PC-3 (cell line): ENCODE results near the gene MSI1. TPM values are rescaled to one million over a fixed set of nuclear protein-coding genes. Genes with fewer than 3 reads are reported as not detected.
A peak's percentile ranks its signal among the peaks of the same experiment; 100 is the strongest.

Source experiments
- ATAC-seq: fragments of 200-7000 bp; cut with Tn5 transposase; 2 replicates; pipeline ENCODE4 v1.9.1; 2020; ENCODE audit warnings: mild to moderate bottlenecking, moderate library complexity
- BruUV-seq: library from RNA; stranded (reverse); fragments of 400-500 nt; replicated peaks from 2 replicates; lab custom pipeline; 2021; lab: Mats Ljungman, UMichigan
- CTCF ChIA-PET: fragments of 300-600 bp; sonication (Branson Sonifier 250); formaldehyde crosslinking; loops from one replicate; lab custom pipeline; 2022; ENCODE audit warnings: antibody characterized with exemption; lab: Charles Lee
- POLR2A ChIA-PET: fragments of 300-600 bp; sonication (Branson Sonifier 250); formaldehyde crosslinking; loops from one replicate; lab custom pipeline; 2022; ENCODE audit warnings: antibody characterized with exemption; ENCODE audit not compliant: unreplicated experiment; lab: Charles Lee
- DNase-seq: peaks from one replicate; pipeline ENCODE4 v3.0.0-alpha.2; 2015
- H2AFZ ChIP-seq: fragments of 300-600 bp; sonication (generic); 2 replicates; pipeline ENCODE4 v1.6.0; 2016; ENCODE audit warnings: antibody characterized with exemption, low read length
- H3F3A ChIP-seq: fragments of 300-600 bp; sonication (generic); one replicate; pipeline ENCODE4 v1.6.0; 2017; ENCODE audit warnings: antibody characterized with exemption, low read length, control low read depth, mild to moderate bottlenecking; ENCODE audit not compliant: unreplicated experiment
- H3K27ac ChIP-seq: fragments of 300-600 bp; sonication (generic); 2 replicates; pipeline ENCODE4 v1.5.1; 2016; ENCODE audit warnings: mild to moderate bottlenecking, low read length
- H3K27me3 ChIP-seq: fragments of 300-600 bp; sonication (generic); 2 replicates; pipeline ENCODE4 v1.6.1; 2016; ENCODE audit warnings: low read length, mixed read lengths
- H3K36me3 ChIP-seq: fragments of 300-600 bp; sonication (generic); 2 replicates; pipeline ENCODE4 v1.6.1; 2016; ENCODE audit warnings: low read depth, mixed run types, low read length, mixed read lengths
- H3K4me1 ChIP-seq: fragments of 300-600 bp; sonication (generic); 2 replicates; pipeline ENCODE4 v1.5.1; 2016; ENCODE audit warnings: low read length; ENCODE audit not compliant: insufficient read depth
- H3K4me2 ChIP-seq: fragments of 300-600 bp; sonication (generic); 2 replicates; pipeline ENCODE4 v1.6.0; 2016; ENCODE audit warnings: low read length
- H3K4me3 ChIP-seq: fragments of 300-600 bp; sonication (generic); 2 replicates; pipeline ENCODE4 v1.5.1; 2016; ENCODE audit warnings: mild to moderate bottlenecking, low read length, mixed read lengths
- H3K79me2 ChIP-seq: fragments of 300-600 bp; sonication (generic); 2 replicates; pipeline ENCODE4 v1.6.1; 2017; ENCODE audit warnings: low read length, mixed read lengths
- H3K9ac ChIP-seq: fragments of 300-600 bp; sonication (generic); 2 replicates; pipeline ENCODE4 v1.6.0; 2016; ENCODE audit warnings: mild to moderate bottlenecking, low read length
- H3K9me2 ChIP-seq: fragments of 300-600 bp; sonication (generic); replicated peaks from 2 replicates; pipeline ENCODE4 v1.6.1; 2016; ENCODE audit warnings: mixed run types, low read length, mixed read lengths
- H3K9me3 ChIP-seq: fragments of 300-600 bp; sonication (generic); 2 replicates; pipeline ENCODE4 v1.6.1; 2016; ENCODE audit warnings: low read length, mixed read lengths
- H4K20me1 ChIP-seq: fragments of 300-600 bp; sonication (generic); 2 replicates; pipeline ENCODE4 v1.6.1; 2016; ENCODE audit warnings: low read length, mixed read lengths
- CTCF ChIP-seq: fragments of 300-600 bp; sonication (generic); conservative IDR thresholded peaks from 2 replicates; pipeline ENCODE4 v1.5.1; 2017; ENCODE audit warnings: antibody characterized with exemption, low read depth, mild to moderate bottlenecking, low read length
- EZH2 ChIP-seq: fragments of 300-600 bp; sonication (generic); IDR thresholded peaks from one replicate; pipeline ENCODE4 v1.6.1; 2017; ENCODE audit warnings: antibody characterized with exemption, mild to moderate bottlenecking, low read length; ENCODE audit not compliant: unreplicated experiment
- EZH2phosphoT487 ChIP-seq: fragments of 300-600 bp; sonication (generic); IDR thresholded peaks from 2 replicates; pipeline ENCODE4 v1.6.1; 2018; ENCODE audit warnings: mild to moderate bottlenecking, antibody characterized with exemption, low read length, borderline replicate concordance
- intact Hi-C: fragments of 100-400 bp; cut with micrococcal nuclease; formaldehyde crosslinking; loops from 2 replicates; pipeline ENCODE4 v1.9.0; 2023
- total RNA-seq: library from RNA; depleted of rRNA; stranded (reverse); fragments of >200 nt; gene quantifications from 2 replicates; pipeline ENCODE4 v1.2.3, GENCODE V29; 2014

The MSI1 gene
- total RNA-seq, 1 experiment from 2014 or later: not detected

DNA sequence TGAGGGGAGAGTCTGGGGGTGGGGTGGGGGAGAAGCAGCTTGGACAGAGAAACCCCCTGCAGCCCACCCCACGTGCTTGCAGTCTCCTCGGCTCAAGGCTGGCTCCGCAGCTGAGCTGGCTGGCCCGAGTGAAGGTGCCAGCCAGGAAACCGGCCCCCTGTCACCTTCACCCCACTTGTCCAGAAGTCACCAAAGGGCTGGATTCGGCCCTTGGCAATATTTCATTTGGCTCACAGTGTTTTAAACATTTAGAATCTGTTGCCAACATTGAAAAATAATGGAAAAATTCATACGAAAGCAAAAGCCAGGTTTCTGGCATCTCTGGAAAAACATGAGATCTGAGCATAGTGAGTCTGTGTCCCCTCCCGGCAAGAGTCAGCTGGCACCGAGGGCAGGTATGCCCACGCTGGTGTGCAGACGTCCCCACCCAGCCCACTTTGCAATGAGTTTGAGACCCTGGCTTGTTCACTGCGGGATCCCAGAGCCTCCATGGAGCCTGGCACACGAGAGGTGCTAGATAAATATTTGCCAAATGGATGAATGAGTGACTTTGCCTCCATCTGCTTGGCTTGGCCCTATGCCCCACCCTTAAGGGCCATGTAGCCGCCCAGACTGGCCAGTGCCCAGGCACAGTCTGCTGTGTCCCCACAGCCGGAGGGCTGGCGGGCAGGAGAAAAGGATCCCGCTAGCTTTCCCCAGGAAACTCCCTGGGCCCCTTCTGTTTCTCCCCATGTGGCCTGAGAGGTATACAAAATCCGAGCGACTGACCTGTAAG, 18.2 kb downstream of the MSI1 start:
- H3F3A ChIP-seq: no peaks in the 10 kb centered on the region
- intact Hi-C loops: no loop called here
- no peaks in the 10 kb centered on the region for H3K36me3 ChIP-seq
- H3K9ac ChIP-seq: no peak overlapping the region
- H3K79me2 ChIP-seq: no peaks in the 10 kb centered on the region
- BruUV-seq: no TSS peak
- CTCF ChIA-PET: interaction anchor here (0.7 kb wide), 1 partner anchor 12 kb away, joined by 4 read pairs; no protein-coding TSS in a partner anchor
- peak overlapping the region; percentile 47 for H3K4me2 ChIP-seq
- no peak for TF ChIP-seq EZH2
- TF ChIP-seq CTCF: no peak
- TF ChIP-seq EZH2phosphoT487: no peak
- no peaks in the 10 kb centered on the region for H3K9me3 ChIP-seq
- H3K4me3 ChIP-seq: no peak overlapping the region
- POLR2A ChIA-PET: no interaction called here
- peak overlapping the region; percentile 56 for H2AFZ ChIP-seq
- no peaks in the 10 kb centered on the region for H3K9me2 ChIP-seq
- H3K4me1 ChIP-seq: peaks cover 6% of the 10 kb centered on the region
- H3K27ac ChIP-seq: no peak overlapping the region
- DNase-seq (no peak), ATAC-seq (peak; percentile 64)
- H4K20me1 ChIP-seq: no peaks in the 10 kb centered on the region
- no peaks in the 10 kb centered on the region for H3K27me3 ChIP-seq

- intact Hi-C loops: no loop called here
- DNase-seq: no peak
- no peaks in the 10 kb centered on the region for H3F3A ChIP-seq
- H3K9ac ChIP-seq: no peak overlapping the region
- no peaks in the 10 kb centered on the region for H3K27me3 ChIP-seq
- H3K4me1 ChIP-seq: peaks cover 6% of the 10 kb centered on the region
- no peak overlapping the region for H3K4me3 ChIP-seq
- no peaks in the 10 kb centered on the region for H3K79me2 ChIP-seq
- no peak for ATAC-seq
- no peak overlapping the region for H3K27ac ChIP-seq
- no peak for TF ChIP-seq EZH2
- TF ChIP-seq EZH2phosphoT487: no peak
- TF ChIP-seq CTCF: no peak
- ChIA-PET CTCF (no interaction called here), POLR2A (no interaction called here)
- no peaks in the 10 kb centered on the region for H3K9me2 ChIP-seq
- no peaks in the 10 kb centered on the region for H4K20me1 ChIP-seq
- H2AFZ ChIP-seq: no peak overlapping the region
- no peaks in the 10 kb centered on the region for H3K36me3 ChIP-seq
- H3K4me2 ChIP-seq: no peak overlapping the region
- no TSS peak for BruUV-seq
- no peaks in the 10 kb centered on the region for H3K9me3 ChIP-seq
Observed at GRCh38 chr12:120347766-120348165, 21.2 kb downstream of the MSI1 start.

DNA sequence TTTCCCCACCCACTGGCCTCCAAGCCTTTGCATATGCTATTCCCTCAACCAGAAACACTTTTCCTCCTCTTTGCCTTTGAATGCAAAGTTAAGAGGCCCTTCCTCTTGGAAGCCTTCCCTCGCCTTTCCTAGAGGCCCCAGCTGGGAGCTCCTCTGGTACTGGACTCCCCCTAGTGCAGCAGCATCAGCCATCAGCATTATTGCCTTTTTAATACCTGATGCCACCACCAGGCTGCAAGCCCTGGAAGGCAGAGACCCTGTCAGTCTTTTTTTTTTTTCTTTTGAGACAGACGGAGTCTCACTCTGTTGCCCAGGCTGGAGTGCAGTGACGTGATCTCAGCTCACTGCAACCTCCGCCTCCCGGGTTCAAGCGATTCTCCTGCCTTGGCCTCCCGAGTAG, 22.3 kb downstream of the MSI1 start:
- CTCF ChIA-PET: interaction anchor here (0.7 kb wide), 2 partner anchors 26 to 120 kb away, joined by 4 to 5 read pairs; no protein-coding TSS in a partner anchor
- 0 out of 2 replicates have a peak, but pooled peaks have one; percentile 32 for ATAC-seq
- no peak overlapping the region for H2AFZ ChIP-seq
- H4K20me1 ChIP-seq: no peaks in the 10 kb centered on the region
- BruUV-seq: no TSS peak
- H3K4me3 ChIP-seq: no peak overlapping the region
- H3K4me2 ChIP-seq: no peak overlapping the region
- TF ChIP-seq CTCF (peak; percentile 43), EZH2 (no peak)
- POLR2A ChIA-PET: no interaction called here
- H3K9me3 ChIP-seq: no peaks in the 10 kb centered on the region
- no peaks in the 10 kb centered on the region for H3K27me3 ChIP-seq
- H3K4me1 ChIP-seq: peaks cover 6% of the 10 kb centered on the region
- peak; percentile 36 for DNase-seq
- H3K36me3 ChIP-seq: no peaks in the 10 kb centered on the region
- H3K27ac ChIP-seq: no peak overlapping the region
- H3K79me2 ChIP-seq: no peaks in the 10 kb centered on the region
- no peaks in the 10 kb centered on the region for H3K9me2 ChIP-seq
- intact Hi-C loops: no loop called here
- H3K9ac ChIP-seq: no peak overlapping the region
- no peaks in the 10 kb centered on the region for H3F3A ChIP-seq
